Measurements from ENCODE around the gene PWP2.
"Not testable (repeated sequence)": the region's sequence is repeated elsewhere in the genome, so short reads cannot be mapped to it uniquely, and the experiment has no call there.

PWP2 gene

GRCh38 chr21:44167527-44167926 lies 60.3 kb downstream of the PWP2 start:
- not testable (repeated sequence) for DNase-seq

GRCh38 chr21:44170326-44170725 lies 63.1 kb downstream of the PWP2 start:
- DNase-seq = not testable (repeated sequence)

GRCh38 chr21:44170863-44171262 lies 63.7 kb downstream of the PWP2 start:
- not testable (repeated sequence) for DNase-seq

- not testable (repeated sequence) for DNase-seq
Observed at GRCh38 chr21:44171962-44172572, 64.9 kb downstream of the PWP2 start.

- not testable (repeated sequence) for DNase-seq
Observed at GRCh38 chr21:44172741-44173140, 65.5 kb downstream of the PWP2 start.

- DNase-seq = not testable (repeated sequence)
Observed at GRCh38 chr21:44175189-44175588, 68.0 kb downstream of the PWP2 start.

GRCh38 chr21:44176127-44176526 lies 68.9 kb downstream of the PWP2 start:
- DNase-seq = not testable (repeated sequence)
